Measurements from ENCODE around the gene ADAMTS4. TPM values are rescaled to one million over a fixed set of nuclear protein-coding genes. Genes with fewer than 3 reads are reported as not detected.

Gene ADAMTS4
- total and polyA plus RNA-seq, 9 of the 15 experiments (the other 6 are each of a cell fraction or from before 2014, with no cell fraction given) = 0.07 to 3.7 (median 0.41) TPM

DNA sequence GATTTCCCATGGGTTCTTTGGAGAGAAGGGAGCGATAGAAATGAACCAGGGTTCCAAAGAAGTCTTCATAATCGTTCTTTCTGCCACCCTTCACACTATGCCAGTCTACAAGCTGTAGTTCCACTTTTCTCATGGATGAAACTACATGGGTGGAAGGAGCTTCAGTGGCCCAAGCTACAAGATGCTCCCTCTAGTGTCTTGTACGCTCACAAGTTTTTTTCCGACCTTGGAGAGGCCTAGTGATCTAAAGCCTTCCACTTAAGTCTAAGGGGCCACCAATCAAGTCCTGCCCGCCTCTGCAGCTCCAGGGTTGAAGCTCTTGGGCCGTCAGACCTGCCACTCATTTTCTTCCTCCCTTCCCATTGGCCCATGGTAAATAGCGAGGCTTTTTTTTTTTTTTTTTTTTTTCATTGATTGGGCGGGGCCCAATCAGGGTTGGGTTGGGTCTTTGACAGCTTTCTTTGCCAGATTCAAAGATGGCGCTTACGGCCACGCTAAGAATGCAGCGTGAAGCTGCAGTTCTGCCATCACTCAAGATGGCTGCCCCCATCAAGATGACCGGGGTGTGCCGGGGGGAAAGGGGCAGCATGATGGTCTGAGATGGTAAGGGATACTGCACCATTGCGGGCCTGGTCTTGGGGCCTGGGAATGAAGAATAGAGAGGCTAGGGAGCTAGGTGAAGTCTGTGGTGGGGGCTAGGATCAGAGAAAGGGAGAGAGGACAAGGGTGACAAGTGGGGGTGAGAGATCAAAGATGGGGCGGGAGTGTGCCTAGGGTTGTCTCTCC lies 26.9 kb upstream of the ADAMTS4 start, which contains the start of gene TOMM40L (continued):
- TF ChIP-seq, protein P1, sequence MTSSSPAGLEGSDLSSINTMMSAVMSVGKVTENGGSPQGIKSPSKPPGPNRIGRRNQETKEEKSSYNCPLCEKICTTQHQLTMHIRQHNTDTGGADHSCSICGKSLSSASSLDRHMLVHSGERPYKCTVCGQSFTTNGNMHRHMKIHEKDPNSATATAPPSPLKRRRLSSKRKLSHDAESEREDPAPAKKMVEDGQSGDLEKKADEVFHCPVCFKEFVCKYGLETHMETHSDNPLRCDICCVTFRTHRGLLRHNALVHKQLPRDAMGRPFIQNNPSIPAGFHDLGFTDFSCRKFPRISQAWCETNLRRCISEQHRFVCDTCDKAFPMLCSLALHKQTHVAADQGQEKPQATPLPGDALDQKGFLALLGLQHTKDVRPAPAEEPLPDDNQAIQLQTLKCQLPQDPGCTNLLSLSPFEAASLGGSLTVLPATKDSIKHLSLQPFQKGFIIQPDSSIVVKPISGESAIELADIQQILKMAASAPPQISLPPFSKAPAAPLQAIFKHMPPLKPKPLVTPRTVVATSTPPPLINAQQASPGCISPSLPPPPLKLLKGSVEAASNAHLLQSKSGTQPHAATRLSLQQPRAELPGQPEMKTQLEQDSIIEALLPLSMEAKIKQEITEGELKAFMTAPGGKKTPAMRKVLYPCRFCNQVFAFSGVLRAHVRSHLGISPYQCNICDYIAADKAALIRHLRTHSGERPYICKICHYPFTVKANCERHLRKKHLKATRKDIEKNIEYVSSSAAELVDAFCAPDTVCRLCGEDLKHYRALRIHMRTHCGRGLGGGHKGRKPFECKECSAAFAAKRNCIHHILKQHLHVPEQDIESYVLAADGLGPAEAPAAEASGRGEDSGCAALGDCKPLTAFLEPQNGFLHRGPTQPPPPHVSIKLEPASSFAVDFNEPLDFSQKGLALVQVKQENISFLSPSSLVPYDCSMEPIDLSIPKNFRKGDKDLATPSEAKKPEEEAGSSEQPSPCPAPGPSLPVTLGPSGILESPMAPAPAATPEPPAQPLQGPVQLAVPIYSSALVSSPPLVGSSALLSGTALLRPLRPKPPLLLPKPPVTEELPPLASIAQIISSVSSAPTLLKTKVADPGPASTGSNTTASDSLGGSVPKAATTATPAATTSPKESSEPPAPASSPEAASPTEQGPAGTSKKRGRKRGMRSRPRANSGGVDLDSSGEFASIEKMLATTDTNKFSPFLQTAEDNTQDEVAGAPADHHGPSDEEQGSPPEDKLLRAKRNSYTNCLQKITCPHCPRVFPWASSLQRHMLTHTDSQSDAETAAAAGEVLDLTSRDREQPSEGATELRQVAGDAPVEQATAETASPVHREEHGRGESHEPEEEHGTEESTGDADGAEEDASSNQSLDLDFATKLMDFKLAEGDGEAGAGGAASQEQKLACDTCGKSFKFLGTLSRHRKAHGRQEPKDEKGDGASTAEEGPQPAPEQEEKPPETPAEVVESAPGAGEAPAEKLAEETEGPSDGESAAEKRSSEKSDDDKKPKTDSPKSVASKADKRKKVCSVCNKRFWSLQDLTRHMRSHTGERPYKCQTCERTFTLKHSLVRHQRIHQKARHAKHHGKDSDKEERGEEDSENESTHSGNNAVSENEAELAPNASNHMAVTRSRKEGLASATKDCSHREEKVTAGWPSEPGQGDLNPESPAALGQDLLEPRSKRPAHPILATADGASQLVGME (CRISPR knock-in tag; IDR thresholded peaks at IDR 0.05) = no peak
- no peak for TF ChIP-seq ZNF274 (IDR thresholded peaks at IDR 0.05; ENCODE audit: borderline replicate concordance, low read depth, low read length)
- peak; percentile 58 to 95; a peak in 3 of 4 replicates for TF ChIP-seq CSDE1 (IDR thresholded peaks at IDR 0.05)
- no peak for TF ChIP-seq MLLT1 (IDR thresholded peaks at IDR 0.05)
- TF ChIP-seq CREM (IDR thresholded peaks at IDR 0.05; ENCODE audit: low read depth) = peak; percentile 63; the same call in 1 of the 2 replicates
- peak; percentile 82 for TF ChIP-seq ZNF175 (CRISPR knock-in tag; IDR thresholded peaks at IDR 0.05; ENCODE audit: low read depth)
- peak; percentile 72 to 88 (median 84) for TF ChIP-seq CTCF (IDR thresholded peaks at IDR 0.05 in 2 of 3, conservative IDR thresholded peaks at IDR 0.05 in 1 of 3; ENCODE audit: insufficient read depth in 2 of 3, low read depth in 1 of 3, low read length in 3 of 3)
- no peak for TF ChIP-seq ZBTB1 (CRISPR knock-in tag; IDR thresholded peaks at IDR 0.05; ENCODE audit: borderline replicate concordance, low read depth)
- no peak for TF ChIP-seq SNIP1 (IDR thresholded peaks at IDR 0.05; ENCODE audit: low read depth)
- TF ChIP-seq SNRNP70 (optimal IDR thresholded peaks at IDR 0.05; ENCODE audit: low read depth, low read length) = no peak
- TF ChIP-seq THAP7 (CRISPR knock-in tag; IDR thresholded peaks at IDR 0.05) = peak; percentile 30; the same call in 1 of the 2 replicates
- TF ChIP-seq TAF9B (IDR thresholded peaks at IDR 0.05; ENCODE audit: partially characterized antibody) = peak; percentile 93
- no peak for TF ChIP-seq NELFE (IDR thresholded peaks at IDR 0.05; ENCODE audit: insufficient read depth, insufficient read length)
- peak in 1 of 2 experiments; percentile 64; a peak in 1 of 4 replicates for TF ChIP-seq TEAD1 (CRISPR knock-in tag; IDR thresholded peaks at IDR 0.05)
- TF ChIP-seq, protein P2, sequence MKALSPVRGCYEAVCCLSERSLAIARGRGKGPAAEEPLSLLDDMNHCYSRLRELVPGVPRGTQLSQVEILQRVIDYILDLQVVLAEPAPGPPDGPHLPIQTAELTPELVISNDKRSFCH (CRISPR knock-in tag; IDR thresholded peaks at IDR 0.05) = no peak
- TF ChIP-seq, protein P2 (tag; IDR thresholded peaks at IDR 0.05) = no peak
- peak; percentile 55 for TF ChIP-seq TBP (optimal IDR thresholded peaks at IDR 0.05; ENCODE audit: low read depth, low read length)
